RWPE2 (cell line): ENCODE data around the gene DDX3X.
"Not testable (repeated sequence)": the region's sequence is repeated elsewhere in the genome, so short reads cannot be mapped to it uniquely, and the experiment has no call there.

ENCODE experiments used
- ATAC-seq: fragments of 200-7000 bp; cut with Tn5 transposase; 3 replicates; pipeline ENCODE4 v1.9.1; 2021; ENCODE audit warnings: low read depth
- DNase-seq: peaks from one replicate; pipeline ENCODE4 v3.0.0-alpha.2; 2020; ENCODE audit warnings: low spot score
- H3K27ac ChIP-seq: fragments of 450-650 bp; 2 replicates; pipeline ENCODE4 v1.5.1; 2017; ENCODE audit warnings: mild to moderate bottlenecking; ENCODE audit not compliant: poor library complexity, severe bottlenecking
- H3K27me3 ChIP-seq: fragments of 250-450 bp; sonication (Bioruptor Pico); 2 replicates; pipeline ENCODE4 v1.5.1; 2021; ENCODE audit warnings: mild to moderate bottlenecking, moderate library complexity; ENCODE audit not compliant: insufficient read depth, poor library complexity, severe bottlenecking
- H3K36me3 ChIP-seq: fragments of 250-450 bp; sonication (Bioruptor Pico); 2 replicates; pipeline ENCODE4 v1.5.1; 2020; ENCODE audit warnings: low read depth, mild to moderate bottlenecking, moderate library complexity
- H3K4me1 ChIP-seq: fragments of 250-450 bp; sonication (Bioruptor Pico); 2 replicates; pipeline ENCODE4 v1.5.1; 2021; ENCODE audit warnings: mild to moderate bottlenecking, moderate library complexity; ENCODE audit not compliant: insufficient read depth, poor library complexity, severe bottlenecking
- H3K4me3 ChIP-seq: fragments of 250-450 bp; sonication (Bioruptor Pico); 2 replicates; pipeline ENCODE4 v1.5.1; 2021; ENCODE audit warnings: mild to moderate bottlenecking, moderate library complexity; ENCODE audit not compliant: severe bottlenecking
- H3K9me3 ChIP-seq: fragments of 250-450 bp; sonication (Bioruptor Pico); 2 replicates; pipeline ENCODE4 v1.5.1; 2021; ENCODE audit warnings: mild to moderate bottlenecking, moderate library complexity; ENCODE audit not compliant: severe bottlenecking
- TF ChIP-seq, protein P1 (sequence below): fragments of 450-650 bp; IDR thresholded peaks from one replicate; pipeline ENCODE4 v1.5.1; 2017; ENCODE audit warnings: mild to moderate bottlenecking, moderate library complexity; ENCODE audit not compliant: poor library complexity, severe bottlenecking

Gene DDX3X

DNA sequence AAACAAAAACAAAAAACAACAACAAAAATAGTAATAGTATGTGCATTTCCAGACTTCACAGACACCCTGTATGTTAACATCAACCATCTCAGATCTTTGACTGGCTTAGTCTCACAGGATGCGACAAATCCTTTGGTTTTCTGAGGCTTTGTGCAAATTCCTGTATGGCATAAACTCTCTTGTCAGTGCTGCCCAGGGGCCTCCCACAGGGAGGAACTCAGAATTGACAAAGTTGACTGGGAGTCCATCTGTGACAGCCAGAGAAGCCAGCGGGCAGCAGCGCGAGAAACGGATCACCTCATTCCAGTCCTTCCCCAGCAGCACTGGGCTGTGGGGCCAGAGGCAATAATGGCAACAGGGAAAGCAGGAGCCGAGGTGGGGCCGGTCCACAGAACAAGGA lies 19.1 kb upstream of the DDX3X start:
- Histone ChIP-seq H3K4me3 (no peak overlapping the region), H3K9me3 (no peaks in the 10 kb centered on the region), H3K4me1 (no peaks in the 10 kb centered on the region), H3K36me3 (no peaks in the 10 kb centered on the region), H3K27me3 (no peaks in the 10 kb centered on the region), H3K27ac (no peak overlapping the region)
- DNase-seq (no peak), ATAC-seq (no peak)
- TF ChIP-seq, protein P1, sequence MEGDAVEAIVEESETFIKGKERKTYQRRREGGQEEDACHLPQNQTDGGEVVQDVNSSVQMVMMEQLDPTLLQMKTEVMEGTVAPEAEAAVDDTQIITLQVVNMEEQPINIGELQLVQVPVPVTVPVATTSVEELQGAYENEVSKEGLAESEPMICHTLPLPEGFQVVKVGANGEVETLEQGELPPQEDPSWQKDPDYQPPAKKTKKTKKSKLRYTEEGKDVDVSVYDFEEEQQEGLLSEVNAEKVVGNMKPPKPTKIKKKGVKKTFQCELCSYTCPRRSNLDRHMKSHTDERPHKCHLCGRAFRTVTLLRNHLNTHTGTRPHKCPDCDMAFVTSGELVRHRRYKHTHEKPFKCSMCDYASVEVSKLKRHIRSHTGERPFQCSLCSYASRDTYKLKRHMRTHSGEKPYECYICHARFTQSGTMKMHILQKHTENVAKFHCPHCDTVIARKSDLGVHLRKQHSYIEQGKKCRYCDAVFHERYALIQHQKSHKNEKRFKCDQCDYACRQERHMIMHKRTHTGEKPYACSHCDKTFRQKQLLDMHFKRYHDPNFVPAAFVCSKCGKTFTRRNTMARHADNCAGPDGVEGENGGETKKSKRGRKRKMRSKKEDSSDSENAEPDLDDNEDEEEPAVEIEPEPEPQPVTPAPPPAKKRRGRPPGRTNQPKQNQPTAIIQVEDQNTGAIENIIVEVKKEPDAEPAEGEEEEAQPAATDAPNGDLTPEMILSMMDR: no peak

DNA sequence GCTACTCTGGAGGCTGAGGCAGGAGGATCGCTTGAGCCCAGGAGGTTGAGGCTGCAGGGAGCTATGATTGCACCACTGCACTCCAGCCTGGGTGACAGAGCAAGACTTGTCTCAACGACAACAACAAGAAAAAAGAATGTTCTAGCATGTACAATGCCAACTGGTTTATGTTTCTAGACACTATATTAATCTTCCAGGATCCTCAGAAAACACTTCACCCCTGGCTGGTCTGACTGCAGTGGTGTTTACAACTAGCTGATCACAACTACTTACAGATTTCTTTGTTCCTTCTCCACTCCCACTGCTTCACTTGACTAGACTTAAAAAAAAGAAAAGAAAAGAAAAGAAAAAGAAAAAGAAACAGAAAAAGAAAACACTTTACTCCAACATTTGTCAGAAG lies 17.7 kb upstream of the DDX3X start:
- H3K36me3 ChIP-seq, H3K27ac ChIP-seq, DNase-seq, H3K4me3 ChIP-seq, H3K27me3 ChIP-seq, ATAC-seq, H3K4me1 ChIP-seq, H3K9me3 ChIP-seq: not testable (repeated sequence)

DNA sequence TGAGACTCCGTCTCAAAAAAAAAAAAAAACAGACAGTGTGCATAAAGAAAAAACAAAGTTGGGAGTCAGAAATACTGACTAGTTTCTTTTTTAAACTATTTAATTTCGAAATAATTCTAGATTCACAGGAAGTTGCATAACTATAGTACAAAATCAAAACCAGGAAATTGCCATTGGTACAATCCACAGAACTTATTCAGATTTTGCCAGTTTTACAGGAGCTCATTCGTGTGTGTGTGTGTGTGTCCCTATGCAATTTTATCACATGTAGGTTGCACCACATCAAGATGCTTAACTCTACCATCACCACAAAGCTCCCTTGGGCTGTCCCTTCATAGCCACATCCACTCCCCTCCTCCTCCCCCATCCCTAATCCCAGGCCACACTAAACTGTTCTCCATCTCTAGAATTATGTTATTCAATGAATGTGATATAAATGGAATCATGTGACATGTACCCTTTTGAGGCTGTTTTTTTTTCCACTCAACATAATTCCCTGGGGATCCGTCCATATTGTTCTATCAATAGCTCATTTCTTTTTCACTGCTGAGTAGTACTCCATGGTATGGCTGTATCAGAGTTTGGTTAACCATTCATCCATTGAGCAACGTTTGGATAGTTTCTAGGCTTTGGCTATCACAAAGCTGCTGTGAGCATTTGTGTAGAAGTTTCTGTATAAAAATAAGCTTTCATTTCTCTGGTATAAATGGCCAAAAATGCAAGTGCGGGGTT lies 16.3 kb upstream of the DDX3X start:
- Histone ChIP-seq H3K36me3 (no peaks in the 10 kb centered on the region), H3K9me3 (no peaks in the 10 kb centered on the region), H3K4me1 (no peaks in the 10 kb centered on the region), H3K27ac (no peak overlapping the region), H3K27me3 (no peaks in the 10 kb centered on the region), H3K4me3 (no peak overlapping the region)
- DNase-seq (no peak), ATAC-seq (no peak)
- TF ChIP-seq, protein P1: no peak

DNA sequence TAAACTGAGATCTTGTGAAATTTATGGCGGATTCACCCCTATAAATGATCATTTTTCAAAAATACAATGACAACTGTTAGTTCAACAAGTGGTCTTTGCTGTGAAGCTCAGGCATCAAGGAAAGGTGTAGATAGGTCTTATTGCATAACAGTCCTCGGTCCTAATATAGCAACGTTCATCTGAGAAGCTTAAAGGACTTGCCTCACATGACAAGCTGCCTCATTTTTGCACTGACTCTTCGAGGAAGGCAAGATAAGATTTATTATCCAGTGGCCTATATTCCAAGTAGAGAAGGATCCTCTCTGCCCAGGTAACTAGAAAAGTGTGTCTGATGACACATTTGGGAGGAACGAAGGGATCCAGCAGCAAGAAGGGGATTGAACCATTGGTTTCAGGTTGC lies 13.6 kb upstream of the DDX3X start:
- Histone ChIP-seq H3K27me3 (no peaks in the 10 kb centered on the region), H3K4me3 (no peak overlapping the region), H3K4me1 (no peaks in the 10 kb centered on the region), H3K36me3 (no peaks in the 10 kb centered on the region), H3K27ac (no peak overlapping the region), H3K9me3 (no peaks in the 10 kb centered on the region)
- ATAC-seq: no peak
- TF ChIP-seq, protein P1: no peak
- DNase-seq: no peak

DNA sequence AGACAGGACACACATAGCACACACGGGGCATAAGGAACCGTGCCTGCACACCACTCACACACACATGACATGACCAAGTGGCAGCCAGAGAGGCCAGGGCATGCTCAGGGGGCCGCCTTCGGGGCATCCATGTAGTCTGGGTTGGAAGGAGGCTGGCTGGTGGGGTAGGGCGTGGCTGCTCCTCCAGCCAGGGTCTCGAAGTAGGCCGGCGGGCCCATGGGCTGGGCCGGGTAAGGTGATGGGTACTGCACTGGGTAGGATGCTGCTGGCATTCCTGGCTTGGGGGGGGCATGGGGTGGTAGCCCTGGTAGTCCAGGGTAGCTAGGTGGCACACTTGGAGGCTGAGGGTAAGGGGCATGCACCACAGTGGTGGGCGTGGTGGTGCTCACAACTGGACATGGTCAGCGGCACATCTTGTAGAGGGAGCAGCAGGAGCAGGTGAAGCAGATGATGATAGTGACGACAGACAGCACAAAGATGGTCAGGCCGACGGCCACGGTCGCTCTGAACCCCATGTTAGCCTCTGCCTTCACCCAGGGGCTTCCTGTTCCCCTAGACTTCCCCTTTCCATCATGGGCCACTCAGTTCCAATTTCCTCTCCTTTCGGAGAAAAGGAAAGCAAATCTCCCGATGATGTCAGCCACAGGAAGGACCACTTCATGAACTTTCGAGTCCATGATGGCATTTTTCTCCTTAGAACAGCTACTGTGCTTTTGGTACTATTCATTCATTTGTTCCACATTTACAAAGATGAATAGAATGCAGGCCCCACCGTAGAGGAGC lies 10.9 kb upstream of the DDX3X start:
- no peaks in the 10 kb centered on the region for H3K9me3 ChIP-seq
- H3K4me1 ChIP-seq: no peaks in the 10 kb centered on the region
- no peaks in the 10 kb centered on the region for H3K36me3 ChIP-seq
- no peak overlapping the region for H3K27ac ChIP-seq
- no peak for DNase-seq
- TF ChIP-seq, protein P1: no peak
- H3K4me3 ChIP-seq: no peak overlapping the region
- no peaks in the 10 kb centered on the region for H3K27me3 ChIP-seq
- no peak for ATAC-seq
